IMR-90 (cell line): ENCODE measurements around the gene CA9.
"Not testable (repeated sequence)": the region's sequence is repeated elsewhere in the genome, so short reads cannot be mapped to it uniquely, and the experiment has no call there.

ENCODE experiments used
- CTCF ChIP-seq: conservative IDR thresholded peaks from 2 replicates; pipeline ENCODE4 v1.5.1; 2012; ENCODE audit warnings: mild to moderate bottlenecking, low read depth, low read length, improper control_type of control experiment
- FOS ChIP-seq: fragments of 150-350 bp; IDR thresholded peaks from 2 replicates; pipeline ENCODE4 v1.6.1; 2016; ENCODE audit warnings: low read depth, low read length
- MAZ ChIP-seq: IDR thresholded peaks from 2 replicates; pipeline ENCODE4 v1.6.1; 2012; ENCODE audit warnings: low read depth, mild to moderate bottlenecking, low read length, improper control_type of control experiment, moderate library complexity, borderline replicate concordance
- MXI1 ChIP-seq: IDR thresholded peaks from 2 replicates; pipeline ENCODE4 v1.6.1; 2012; ENCODE audit warnings: low read depth, mild to moderate bottlenecking, low read length, moderate library complexity, borderline replicate concordance
- POLR2A ChIP-seq: IDR thresholded peaks from 2 replicates; pipeline ENCODE4 v1.6.1; 2012; ENCODE audit warnings: mild to moderate bottlenecking, low read depth, low read length
- RAD21 ChIP-seq: IDR thresholded peaks from 2 replicates; pipeline ENCODE4 v1.6.1; 2012; ENCODE audit warnings: low read length, improper control_type of control experiment
- RFX5 ChIP-seq: IDR thresholded peaks from 2 replicates; pipeline ENCODE4 v1.8.0; 2012; ENCODE audit warnings: low read depth, mild to moderate bottlenecking, low read length, moderate library complexity
- SMC3 ChIP-seq: fragments of 150-350 bp; IDR thresholded peaks from 2 replicates; pipeline ENCODE4 v1.6.1; 2016; ENCODE audit warnings: low read depth, mild to moderate bottlenecking, antibody characterized with exemption, low read length, moderate library complexity

- TF ChIP-seq CTCF, MXI1, SMC3, POLR2A, RFX5, RAD21, FOS, MAZ: not testable (repeated sequence)
Measured at GRCh38 chr9:35638751-35639150, 35.0 kb upstream of the CA9 start.
